Measurements from ENCODE around the gene TRPV4. TPM values are rescaled to one million over a fixed set of nuclear protein-coding genes. Genes with fewer than 3 reads are reported as not detected.

Gene TRPV4
- total RNA-seq, 2 experiments from 2014 or later, result not detected

DNA sequence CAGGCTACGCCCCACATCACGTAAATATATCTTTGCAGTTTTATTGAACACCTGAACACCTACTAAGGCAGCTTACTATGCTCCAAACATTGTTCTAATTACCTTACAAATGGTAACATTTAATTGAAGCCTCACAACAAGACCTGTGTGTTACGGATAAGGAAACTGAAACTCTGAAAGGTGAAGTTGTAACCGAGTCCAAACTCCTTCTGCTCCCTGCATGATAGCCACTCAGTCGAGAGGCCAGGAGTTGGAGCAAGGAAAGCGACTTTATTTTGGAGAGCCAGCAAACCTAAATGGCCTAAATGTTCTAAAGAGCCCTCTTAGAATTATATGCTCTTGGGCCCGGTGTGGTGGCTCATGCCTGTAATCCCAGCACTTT is 12.6 kb upstream of the TRPV4 start:
- ATAC-seq (ENCODE audit: poor library complexity) (no peak), DNase-seq (no peak)
- TF ChIP-seq, protein P1, sequence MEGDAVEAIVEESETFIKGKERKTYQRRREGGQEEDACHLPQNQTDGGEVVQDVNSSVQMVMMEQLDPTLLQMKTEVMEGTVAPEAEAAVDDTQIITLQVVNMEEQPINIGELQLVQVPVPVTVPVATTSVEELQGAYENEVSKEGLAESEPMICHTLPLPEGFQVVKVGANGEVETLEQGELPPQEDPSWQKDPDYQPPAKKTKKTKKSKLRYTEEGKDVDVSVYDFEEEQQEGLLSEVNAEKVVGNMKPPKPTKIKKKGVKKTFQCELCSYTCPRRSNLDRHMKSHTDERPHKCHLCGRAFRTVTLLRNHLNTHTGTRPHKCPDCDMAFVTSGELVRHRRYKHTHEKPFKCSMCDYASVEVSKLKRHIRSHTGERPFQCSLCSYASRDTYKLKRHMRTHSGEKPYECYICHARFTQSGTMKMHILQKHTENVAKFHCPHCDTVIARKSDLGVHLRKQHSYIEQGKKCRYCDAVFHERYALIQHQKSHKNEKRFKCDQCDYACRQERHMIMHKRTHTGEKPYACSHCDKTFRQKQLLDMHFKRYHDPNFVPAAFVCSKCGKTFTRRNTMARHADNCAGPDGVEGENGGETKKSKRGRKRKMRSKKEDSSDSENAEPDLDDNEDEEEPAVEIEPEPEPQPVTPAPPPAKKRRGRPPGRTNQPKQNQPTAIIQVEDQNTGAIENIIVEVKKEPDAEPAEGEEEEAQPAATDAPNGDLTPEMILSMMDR (IDR thresholded peaks at IDR 0.05), result no peak
- H3K27me3 Mint-ChIP-seq, result no peaks in the 10 kb centered on the region
- no peaks in the 10 kb centered on the region for H3K27me3 ChIP-seq (ENCODE audit: control insufficient read depth in 1 of 2, insufficient read depth in 2 of 2, low read length in 2 of 2)
- H3K36me3 Mint-ChIP-seq (ENCODE audit: low read depth), result peaks cover under 1% of the 10 kb centered on the region
- H3K4me3 Mint-ChIP-seq, result no peak overlapping the region
- H3K9me3 Mint-ChIP-seq, result no peaks in the 10 kb centered on the region
- H3K27ac ChIP-seq (ENCODE audit: low read depth in 1 of 2, low read length in 2 of 2), result no peak overlapping the region
- intact Hi-C loops (cut with DNase I, micrococcal nuclease), result loop anchor here (1.0 to 5.0 kb wide), 3 partner anchors 41 to 327 kb away; no protein-coding TSS in a partner anchor
- CTCF ChIA-PET, result interaction anchor here (0.5 to 1.7 kb wide), 18 partner anchors 8 to 252 kb away, joined by 3 to 20 read pairs (median 4); no protein-coding TSS in a partner anchor
- POLR2A ChIA-PET, result no interaction called here
- H3K4me1 ChIP-seq (ENCODE audit: insufficient read depth, low read length), result peaks cover 8% of the 10 kb centered on the region
- H3K4me3 ChIP-seq (ENCODE audit: low read length), result no peak overlapping the region
- H3K4me1 Mint-ChIP-seq (ENCODE audit: low read depth), result no peaks in the 10 kb centered on the region
- H3K9me3 ChIP-seq (ENCODE audit: control insufficient read depth in 1 of 2, insufficient read depth in 1 of 2, low read length in 2 of 2), result no peaks in the 10 kb centered on the region
- H3K36me3 ChIP-seq (ENCODE audit: insufficient read depth, low read length), result no peaks in the 10 kb centered on the region
- no peak overlapping the region for H3K27ac Mint-ChIP-seq

DNA sequence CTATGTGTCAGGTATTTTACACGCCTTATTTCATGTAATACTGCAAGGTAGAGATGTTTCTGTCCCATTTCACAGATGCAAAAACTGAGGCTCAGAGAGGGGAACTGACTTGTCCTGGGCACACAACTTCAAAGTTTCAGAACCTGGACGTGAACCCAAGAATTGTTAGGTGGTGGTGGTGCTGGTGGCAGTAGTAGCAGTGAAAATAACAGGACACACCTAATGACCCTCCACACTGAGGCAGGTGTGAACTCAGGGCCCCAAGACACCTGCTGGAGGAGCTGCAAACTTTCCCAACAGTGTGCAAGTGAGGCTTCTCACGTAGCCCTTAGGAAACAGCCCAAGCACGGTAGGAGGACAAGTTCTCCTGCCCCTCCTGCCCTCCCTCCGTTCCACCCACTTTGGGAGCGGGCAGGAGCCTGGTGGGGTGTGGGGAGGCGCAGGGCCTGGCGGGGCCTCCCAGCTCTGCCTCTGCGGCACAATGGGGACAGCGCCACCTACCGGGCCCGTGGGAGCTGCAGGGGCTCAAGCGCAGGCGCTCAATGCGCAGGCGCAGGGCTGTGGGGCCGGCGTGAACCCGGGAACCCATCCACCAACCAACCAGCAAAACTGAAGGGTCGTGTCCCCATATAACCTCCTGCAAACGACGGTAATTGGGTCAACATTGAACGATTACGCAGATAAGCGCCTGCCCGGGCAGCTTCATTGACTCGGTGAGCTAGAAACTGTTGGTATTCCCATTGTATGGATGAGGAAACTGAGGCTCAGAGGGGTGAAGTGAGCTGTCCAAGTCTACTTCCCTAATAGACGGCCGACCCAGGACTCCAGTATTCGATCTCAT is 12.0 kb upstream of the TRPV4 start:
- ATAC-seq (ENCODE audit: poor library complexity), result peak; percentile 98

DNA sequence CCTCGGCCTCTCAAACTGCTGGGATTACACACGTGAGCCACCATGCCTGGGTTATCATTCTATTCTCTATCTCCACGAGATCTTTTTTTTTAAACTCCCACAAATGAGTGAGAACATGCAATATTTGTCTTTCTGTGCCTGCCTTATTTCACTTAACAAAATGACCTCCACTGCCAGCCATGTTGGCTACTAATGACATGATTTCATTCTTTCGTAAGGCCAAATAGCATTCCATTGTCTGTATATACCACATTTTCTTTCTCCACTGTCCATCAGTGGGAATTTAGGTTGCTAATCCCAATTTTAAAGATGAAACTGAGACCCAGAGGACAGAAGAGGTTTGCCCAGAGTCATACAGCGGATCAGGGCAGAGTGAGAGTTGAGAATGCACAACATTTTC is 10.9 kb upstream of the TRPV4 start:
- no peak overlapping the region for H3K4me3 Mint-ChIP-seq

More for the DNA sequence above, 12.0 kb upstream of the TRPV4 start:
- Mint-ChIP-seq H3K27ac (no peak overlapping the region), H3K9me3 (no peaks in the 10 kb centered on the region), H3K4me1 (ENCODE audit: low read depth) (no peaks in the 10 kb centered on the region), H3K27me3 (no peaks in the 10 kb centered on the region), H3K4me3 (peak overlapping the region; percentile 48), H3K36me3 (ENCODE audit: low read depth) (no peaks in the 10 kb centered on the region)
- H3K4me3 ChIP-seq (ENCODE audit: low read length), result peak overlapping the region; percentile 28
- ChIA-PET CTCF (interaction anchor here (0.5 to 1.7 kb wide), 21 partner anchors 8 to 412 kb away, joined by 3 to 20 read pairs (median 4); no protein-coding TSS in a partner anchor), POLR2A (no interaction called here)
- no peaks in the 10 kb centered on the region for H3K27me3 ChIP-seq (ENCODE audit: control insufficient read depth in 1 of 2, insufficient read depth in 2 of 2, low read length in 2 of 2)
- intact Hi-C loops (cut with DNase I, micrococcal nuclease), result loop anchor here (1.0 to 5.0 kb wide), 3 partner anchors 40 to 326 kb away; no protein-coding TSS in a partner anchor
- no peaks in the 10 kb centered on the region for H3K36me3 ChIP-seq (ENCODE audit: insufficient read depth, low read length)
- TF ChIP-seq, protein P1 (IDR thresholded peaks at IDR 0.05), result peak; percentile 93
- no peaks in the 10 kb centered on the region for H3K9me3 ChIP-seq (ENCODE audit: control insufficient read depth in 1 of 2, insufficient read depth in 1 of 2, low read length in 2 of 2)
- DNase-seq, result peak; percentile 70 to 93 (median 84)
- H3K4me1 ChIP-seq (ENCODE audit: insufficient read depth, low read length), result peaks cover 8% of the 10 kb centered on the region
- H3K27ac ChIP-seq (ENCODE audit: low read depth in 1 of 2, low read length in 2 of 2), result no peak overlapping the region

More for the DNA sequence above, 10.9 kb upstream of the TRPV4 start:
- Histone ChIP-seq H3K4me1 (ENCODE audit: insufficient read depth, low read length) (peaks cover 8% of the 10 kb centered on the region), H3K27ac (ENCODE audit: low read depth in 1 of 2, low read length in 2 of 2) (no peak overlapping the region), H3K27me3 (ENCODE audit: control insufficient read depth in 1 of 2, insufficient read depth in 2 of 2, low read length in 2 of 2) (no peaks in the 10 kb centered on the region), H3K9me3 (ENCODE audit: control insufficient read depth in 1 of 2, insufficient read depth in 1 of 2, low read length in 2 of 2) (no peaks in the 10 kb centered on the region), H3K4me3 (ENCODE audit: low read length) (no peak overlapping the region), H3K36me3 (ENCODE audit: insufficient read depth, low read length) (no peaks in the 10 kb centered on the region)
- H3K9me3 Mint-ChIP-seq, result no peaks in the 10 kb centered on the region
- ChIA-PET CTCF (interaction anchor here (1.7 kb wide), 1 partner anchor 24 kb away, joined by 6 read pairs; no protein-coding TSS in a partner anchor), POLR2A (interaction anchor here (0.7 kb wide), 1 partner anchor 44 kb away, joined by 4 read pairs; no protein-coding TSS in a partner anchor)
- no peak overlapping the region for H3K27ac Mint-ChIP-seq
- TF ChIP-seq, protein P1 (IDR thresholded peaks at IDR 0.05), result no peak
- intact Hi-C loops (cut with DNase I, micrococcal nuclease), result loop anchor here in 1 of 2 experiments (2.0 kb wide), 1 partner anchor 325 kb away; no protein-coding TSS in a partner anchor
- no peaks in the 10 kb centered on the region for H3K36me3 Mint-ChIP-seq (ENCODE audit: low read depth)
- H3K27me3 Mint-ChIP-seq, result no peaks in the 10 kb centered on the region
- H3K4me1 Mint-ChIP-seq (ENCODE audit: low read depth), result no peaks in the 10 kb centered on the region
- ATAC-seq (ENCODE audit: poor library complexity) (no peak), DNase-seq (no peak)

Measured in CD4-positive, alpha-beta T cell (primary cell).